ENCODE results near the gene IPO4.

DNA sequence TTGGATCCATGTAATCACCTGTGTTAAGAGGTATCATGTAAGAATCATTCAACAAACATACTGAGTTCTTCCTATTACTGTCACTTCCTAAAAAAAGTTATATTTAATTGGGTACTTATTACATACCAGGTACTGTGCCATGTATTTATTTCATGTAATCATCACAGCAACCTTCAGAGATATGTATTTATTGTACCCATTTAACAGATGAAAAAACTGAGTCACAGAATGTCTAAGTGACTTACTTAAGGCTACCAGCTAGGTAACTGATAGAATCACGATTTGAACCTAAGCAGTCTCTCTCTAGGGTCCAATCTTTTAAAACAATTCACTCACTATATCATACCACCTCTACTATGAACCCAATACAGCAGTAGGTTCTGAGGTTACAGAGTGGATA, 44.2 kb downstream of the IPO4 start:
- TF ChIP-seq CTCF (IDR thresholded peaks at IDR 0.05; ENCODE audit: low read depth, low read length) (no peak), POLR2A (IDR thresholded peaks at IDR 0.05; ENCODE audit: extremely low read depth, insufficient read length) (no peak)

Data from NB4 (cell line).